ENCODE results near the gene LMNTD1. TPM values are rescaled to one million over a fixed set of nuclear protein-coding genes. Genes with fewer than 3 reads are reported as not detected.
"Not testable (repeated sequence)": the region's sequence is repeated elsewhere in the genome, so short reads cannot be mapped to it uniquely, and the experiment has no call there.

LMNTD1 gene, protein sequence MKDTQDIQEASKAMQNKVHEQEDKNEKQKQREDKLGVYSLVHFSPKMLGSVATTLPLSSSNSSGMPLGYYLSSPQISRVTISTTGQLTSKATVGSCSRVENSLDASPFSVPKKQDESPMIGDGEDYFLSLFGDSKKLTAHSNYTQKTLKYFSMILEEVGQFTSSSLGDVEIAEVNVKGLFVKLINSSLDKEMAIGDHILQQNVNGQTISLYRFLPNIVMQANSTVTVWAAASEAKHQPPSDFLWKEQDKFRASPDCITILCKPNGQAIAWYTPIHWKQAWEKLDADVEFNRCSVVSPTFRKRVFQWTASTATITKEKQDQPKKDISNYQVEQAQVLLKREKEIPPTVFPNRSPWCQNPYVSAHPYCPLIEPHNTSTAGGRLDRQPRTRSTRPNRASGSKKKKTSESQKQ
- total RNA-seq (2014; rRNA removed), result not detected in 2 replicates
- not detected for polyA plus RNA-seq (2012)

DNA sequence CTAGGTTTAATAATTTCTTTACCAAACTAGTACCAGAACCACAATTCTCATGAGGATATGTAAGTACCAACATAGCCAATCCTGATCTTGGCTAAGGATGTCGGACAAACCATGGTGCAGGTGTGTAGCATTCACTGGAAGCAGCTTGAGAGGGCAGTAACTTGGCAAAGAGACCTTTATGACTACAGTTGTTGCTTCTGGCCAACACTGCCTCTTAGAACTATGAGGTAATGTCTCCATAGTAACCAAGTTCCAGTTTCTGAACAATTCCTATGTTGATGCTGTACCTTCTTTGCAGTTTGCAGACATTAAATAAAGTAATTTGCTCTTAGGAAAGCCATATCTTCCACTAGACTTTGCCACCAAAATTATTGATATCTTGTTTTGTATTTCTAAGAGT lies at the start of gene LMNTD1:
Gene LMNTD1, minus strand, starts transcription at position 186 of the 400 bp plus-strand sequence. CDS start 324 bp downstream, outside the sequence.
- peak; percentile 7 for DNase-seq (ENCODE audit: low read depth)

DNA sequence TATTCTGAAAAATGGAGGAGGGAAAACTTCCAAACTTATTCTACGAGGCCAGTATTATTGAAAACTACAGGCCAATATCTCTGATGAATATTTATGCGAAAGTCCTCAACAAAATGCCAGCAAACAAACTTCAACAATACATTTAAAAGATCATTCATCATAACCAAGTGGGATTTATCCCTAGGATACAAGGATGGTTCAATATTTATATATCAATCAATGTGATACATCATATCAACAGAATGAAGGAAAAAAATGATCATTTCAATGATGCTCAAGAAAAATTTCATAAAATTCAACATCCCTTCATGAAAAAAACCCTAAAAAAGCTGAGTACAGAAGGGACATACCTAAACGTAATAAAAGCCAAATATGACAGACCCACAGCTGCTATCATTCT lies 45.9 kb upstream of the LMNTD1 start:
- no peak for DNase-seq (ENCODE audit: low read depth)

DNA sequence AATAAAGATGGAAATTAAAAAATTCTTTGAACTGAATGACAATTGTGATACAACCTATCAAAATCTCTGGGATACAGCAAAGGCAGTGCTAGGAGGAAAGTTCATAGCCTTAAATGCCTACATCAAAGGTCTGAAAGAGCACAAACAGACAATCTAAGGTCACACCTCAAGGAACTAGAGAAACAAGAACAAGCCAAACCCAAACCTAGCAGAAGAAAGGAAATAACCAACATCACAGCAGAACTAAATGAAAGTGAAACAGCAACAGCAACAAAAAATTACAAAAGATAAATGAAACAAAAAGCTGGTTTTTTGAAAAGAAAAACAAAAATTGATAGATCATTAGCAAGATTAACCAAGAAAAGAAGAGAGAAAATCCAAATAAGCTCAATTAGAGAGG lies 42.4 kb upstream of the LMNTD1 start:
- not testable (repeated sequence) for DNase-seq (ENCODE audit: low read depth)

DNA sequence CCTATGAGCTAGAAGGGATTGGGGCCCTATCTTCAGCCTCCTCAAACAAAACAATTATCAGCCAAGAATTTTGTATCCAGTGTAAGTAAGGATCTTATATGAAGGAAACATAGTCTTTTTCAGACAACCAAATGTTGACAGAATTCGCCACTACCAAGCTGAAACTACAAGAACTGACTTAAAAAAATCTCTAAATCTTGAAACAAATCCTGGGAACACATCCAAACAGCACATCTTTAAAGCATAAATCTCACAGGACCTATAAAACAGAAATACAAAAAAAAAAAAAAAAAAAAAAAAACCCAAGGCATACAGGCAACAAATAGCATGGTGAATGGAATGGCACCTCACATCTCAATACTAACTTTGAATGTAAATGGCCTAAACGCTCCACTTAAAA lies 41.3 kb upstream of the LMNTD1 start:
- no peak for DNase-seq (ENCODE audit: low read depth)

DNA sequence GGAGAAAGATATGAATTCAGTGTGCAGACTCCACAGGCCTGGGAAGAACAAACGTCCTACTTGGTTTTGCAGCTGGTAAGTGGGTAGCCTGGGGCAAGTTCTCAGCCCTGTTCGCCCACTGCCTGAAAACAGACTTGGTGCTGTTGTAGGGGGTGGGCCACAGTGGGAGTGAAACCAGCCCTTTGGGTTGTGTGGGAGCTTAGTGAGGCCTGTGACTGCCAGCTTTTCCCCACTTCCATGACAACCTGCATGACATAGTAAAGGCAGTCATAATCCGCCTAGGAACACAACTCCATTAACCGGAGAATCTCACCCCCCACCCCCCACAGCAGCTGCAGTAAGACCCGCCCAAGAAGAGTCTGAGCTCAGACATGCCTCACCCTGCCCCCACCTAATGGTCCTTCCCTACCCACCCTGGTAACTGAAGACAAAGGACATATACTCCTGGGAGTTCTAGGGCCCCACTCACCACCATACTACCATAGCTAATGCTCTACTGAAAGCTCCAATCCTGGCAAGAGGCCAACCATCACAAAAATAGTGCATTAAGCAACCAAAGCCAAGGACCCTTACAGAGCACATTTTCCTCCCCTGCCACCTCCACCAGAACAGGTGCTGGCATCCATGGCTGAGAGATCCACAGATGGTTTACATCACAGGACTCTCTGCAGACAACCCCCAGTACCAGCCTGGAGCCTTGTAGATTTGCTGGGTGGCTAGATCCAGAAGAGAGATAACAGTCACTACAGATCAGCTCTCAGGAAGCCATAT lies 39.8 kb upstream of the LMNTD1 start:
- DNase-seq (ENCODE audit: low read depth), result no peak

DNA sequence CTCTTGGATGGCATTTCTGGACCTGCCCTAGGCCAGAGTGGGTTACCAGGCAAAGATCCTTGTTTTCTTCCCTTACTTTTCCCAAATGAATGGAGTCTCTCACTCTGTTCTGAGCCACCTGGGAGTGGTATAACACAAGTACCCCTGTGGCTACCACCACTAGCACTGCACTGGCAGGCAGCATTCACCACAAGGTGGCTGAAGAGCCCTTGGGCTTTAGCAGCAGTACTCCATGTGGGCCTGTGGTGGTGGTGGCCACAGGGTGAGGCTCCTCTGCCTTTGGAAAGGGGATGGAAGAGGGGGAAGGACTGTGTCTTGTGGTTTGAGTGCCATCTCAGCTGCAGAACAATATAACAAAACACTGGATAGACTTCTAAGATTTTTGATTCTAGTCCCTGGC lies 38.1 kb upstream of the LMNTD1 start:
- no peak for DNase-seq (ENCODE audit: low read depth)

DNA sequence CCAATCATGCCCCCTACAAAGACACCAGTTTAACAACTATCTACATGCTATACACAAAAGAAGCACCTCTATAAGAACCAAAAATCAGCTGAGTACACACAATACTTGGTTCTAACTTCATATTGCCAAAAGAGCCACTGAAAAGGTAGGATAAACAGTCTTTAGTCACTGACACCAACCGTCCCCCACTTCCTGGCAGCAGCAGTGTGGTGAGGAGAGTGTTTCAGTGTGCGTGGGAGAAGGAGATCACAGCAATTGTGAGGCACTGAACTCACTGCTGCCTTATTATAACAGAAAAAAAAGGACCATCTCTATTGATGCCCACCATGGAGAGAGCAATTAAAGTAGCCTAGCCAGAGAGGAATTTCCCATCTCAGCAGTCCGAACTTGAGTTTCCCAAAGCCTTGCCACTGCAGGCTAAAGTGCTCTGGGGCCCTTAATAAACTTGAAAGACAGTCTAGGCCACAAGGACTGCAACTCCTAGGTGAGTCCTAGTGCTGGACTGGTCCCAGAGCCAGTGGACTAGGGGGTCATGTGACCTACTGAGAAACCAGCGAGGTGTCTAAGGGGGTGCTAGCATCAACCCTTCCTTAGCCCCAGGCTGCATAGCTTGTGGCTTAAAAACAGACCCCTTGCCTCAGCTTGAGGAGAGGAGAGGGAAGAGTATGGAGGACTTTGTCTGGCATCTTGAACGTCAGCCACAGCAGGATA lies 37.1 kb upstream of the LMNTD1 start:
- no peak for DNase-seq (ENCODE audit: low read depth)

DNA sequence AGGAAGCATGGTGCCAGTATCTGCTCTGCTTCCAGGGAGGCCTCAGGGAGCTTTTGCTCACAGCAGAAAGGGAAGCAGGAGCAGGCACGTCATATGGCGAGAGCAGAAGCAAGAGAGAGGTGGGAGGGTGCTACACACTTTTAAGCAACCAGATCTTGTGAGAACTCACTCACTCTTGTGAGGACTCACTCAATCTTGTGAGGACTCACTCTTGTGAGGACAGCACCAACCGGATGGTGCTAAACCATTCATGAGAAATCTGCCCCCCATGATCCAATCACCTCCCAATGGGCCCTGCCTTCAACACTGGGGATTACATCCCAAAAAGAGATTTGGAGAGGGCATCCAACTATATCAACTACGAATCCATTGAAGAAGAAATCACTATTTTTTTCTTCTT lies 34.3 kb upstream of the LMNTD1 start:
- DNase-seq (ENCODE audit: low read depth), result no peak

DNA sequence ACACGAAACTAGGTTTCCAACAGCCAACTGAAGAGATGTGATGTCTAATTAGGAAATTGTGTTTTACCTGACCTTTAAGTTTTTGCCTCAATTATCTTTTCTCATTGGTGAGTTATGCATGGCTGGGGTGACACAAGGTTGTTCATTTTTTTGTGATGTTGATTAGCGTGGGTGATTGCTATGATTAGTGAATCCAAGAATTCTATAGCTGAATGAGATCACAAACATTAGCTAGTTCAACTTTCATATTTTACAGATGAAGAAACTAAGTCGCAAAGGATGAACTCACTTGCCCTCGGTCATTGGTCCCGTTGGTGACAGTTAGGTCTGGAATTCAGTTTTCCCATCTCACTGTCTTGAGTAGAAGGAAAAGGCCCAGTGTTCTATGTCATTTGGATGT lies 32.6 kb upstream of the LMNTD1 start:
- DNase-seq (ENCODE audit: low read depth), result no peak

DNA sequence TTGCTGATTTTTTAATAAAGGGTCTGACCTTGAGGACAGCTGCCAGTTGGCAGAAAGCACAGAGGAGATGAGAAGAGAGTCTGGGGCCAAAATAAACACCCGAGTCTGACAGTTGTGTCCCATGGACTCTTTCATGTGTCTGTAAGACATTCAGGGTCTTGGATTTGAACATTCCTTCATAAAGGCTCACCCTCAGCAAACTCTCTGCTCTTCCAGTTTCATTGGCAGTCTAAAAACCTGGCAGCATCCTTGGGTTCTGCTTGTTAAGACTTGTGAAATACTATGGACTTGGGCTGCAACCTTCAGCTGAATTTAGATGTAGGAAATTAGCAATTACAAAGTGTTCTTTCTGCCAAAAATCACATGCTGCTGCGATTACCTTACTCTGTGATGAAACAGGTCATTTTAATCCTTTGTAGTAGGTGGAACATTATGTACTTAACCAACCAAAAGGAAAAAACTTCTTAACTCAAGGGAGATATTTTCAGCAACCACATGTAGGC lies 32.0 kb upstream of the LMNTD1 start:
- peak; percentile 46 for DNase-seq (ENCODE audit: low read depth)

DNA sequence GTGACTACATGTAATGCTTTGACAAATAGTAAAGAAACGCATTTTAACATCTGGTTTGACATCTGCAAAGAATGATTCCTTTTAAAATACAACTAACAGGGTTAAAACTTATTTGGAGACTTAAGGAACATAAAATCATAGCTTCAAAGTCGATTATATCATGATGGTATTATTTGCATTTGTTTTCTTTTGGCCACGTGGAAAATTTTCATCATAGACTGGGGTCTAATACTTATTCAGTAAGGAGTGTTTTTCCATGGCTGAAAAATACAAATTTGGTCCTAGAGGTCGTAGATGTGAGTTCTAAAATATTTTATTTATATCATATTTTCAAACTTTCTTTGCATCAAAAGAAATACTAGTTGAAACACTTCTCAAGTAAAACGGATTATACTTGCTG lies 31.5 kb upstream of the LMNTD1 start:
- DNase-seq (ENCODE audit: low read depth), result no peak

DNA sequence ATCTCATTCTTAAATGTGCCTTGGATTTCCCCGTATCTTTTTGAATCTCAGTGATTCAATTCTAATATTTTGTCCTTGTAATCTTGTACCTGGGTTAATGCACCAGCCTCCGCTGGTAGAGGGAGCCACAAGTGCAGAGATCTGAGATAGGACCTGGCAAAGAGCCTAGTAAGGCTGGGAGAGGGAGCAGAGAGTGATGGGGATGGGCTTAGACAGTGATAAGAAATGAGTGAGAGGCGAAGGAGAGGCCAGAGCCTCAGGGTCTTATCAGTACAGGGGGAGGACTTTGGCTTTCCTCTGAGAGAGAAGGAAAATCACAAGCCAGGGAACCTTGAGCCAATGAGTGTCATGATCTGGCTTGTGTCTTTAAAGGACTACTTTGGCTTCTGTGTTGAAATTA lies 30.5 kb upstream of the LMNTD1 start:
- peak; percentile 12 for DNase-seq (ENCODE audit: low read depth)

DNA sequence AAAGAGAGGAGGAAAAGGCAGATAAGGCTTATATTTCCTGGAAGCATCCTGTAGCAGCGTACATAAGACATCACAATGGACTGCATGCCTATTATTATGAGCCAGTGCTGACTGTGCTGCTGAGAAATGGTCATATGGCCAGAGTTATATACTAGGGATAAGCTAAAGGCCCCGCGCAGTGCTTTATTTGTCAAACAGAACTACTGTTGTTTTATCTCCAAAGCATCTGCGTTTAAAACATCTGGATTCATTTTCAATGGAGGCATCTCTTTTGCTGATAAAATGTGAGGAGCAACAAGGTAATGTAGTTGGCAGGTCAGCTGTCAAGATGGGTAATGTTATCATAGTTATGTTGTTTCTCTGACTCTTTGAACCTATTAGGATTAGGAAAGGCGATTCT lies 28.0 kb upstream of the LMNTD1 start:
- DNase-seq (ENCODE audit: low read depth), result no peak

DNA sequence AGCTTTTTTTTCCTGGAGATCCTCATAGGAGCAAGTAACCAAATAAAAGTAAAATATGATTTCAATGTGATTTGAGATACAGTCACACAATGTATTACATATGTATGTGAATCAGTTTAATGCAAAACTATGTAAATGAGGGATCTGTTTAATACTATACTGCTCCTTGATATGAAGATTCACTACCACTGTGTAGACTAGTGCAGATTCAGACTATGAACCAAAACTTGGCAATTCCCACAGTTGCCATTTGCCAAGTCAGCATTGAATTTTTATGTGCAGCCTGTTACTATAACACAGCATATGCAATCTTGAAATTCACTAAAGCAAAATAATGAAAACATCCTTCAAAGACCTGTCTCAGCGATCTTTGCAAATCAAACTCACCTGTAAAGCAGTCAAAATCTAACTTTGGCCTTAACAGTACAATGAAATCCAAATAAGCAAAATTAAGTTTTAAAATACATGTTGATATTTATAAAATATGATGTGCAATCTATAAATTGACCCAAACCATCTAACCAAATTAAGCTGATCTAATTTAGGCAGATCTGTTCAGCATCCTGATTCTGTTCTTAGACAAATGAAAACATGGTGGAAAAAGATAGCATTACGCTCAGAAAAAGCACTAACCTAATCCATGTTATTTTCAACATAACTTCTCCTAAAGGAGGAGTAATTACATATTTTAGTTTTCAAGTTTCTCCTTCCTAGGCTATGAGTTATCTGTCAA lies 25.5 kb upstream of the LMNTD1 start:
- no peak for DNase-seq (ENCODE audit: low read depth)

DNA sequence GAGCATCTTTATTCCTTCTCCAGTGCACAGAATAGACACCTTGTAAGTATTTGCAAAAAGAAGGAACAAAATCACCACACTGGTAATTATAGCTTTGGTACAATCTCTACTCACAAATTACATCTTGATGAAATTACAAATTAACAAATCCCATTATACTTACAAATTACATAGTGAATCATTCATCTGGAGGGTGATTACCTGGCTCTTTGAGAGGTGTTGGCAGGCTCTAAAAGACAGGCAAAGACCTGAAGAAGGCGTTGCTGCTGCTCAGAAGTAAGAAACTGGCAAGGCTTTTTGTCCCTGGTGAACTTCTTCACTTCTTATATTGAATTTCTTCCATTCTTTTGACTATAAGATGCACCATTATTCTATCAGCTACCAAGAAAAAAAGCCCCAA lies 21.7 kb upstream of the LMNTD1 start:
- DNase-seq (ENCODE audit: low read depth), result no peak

DNA sequence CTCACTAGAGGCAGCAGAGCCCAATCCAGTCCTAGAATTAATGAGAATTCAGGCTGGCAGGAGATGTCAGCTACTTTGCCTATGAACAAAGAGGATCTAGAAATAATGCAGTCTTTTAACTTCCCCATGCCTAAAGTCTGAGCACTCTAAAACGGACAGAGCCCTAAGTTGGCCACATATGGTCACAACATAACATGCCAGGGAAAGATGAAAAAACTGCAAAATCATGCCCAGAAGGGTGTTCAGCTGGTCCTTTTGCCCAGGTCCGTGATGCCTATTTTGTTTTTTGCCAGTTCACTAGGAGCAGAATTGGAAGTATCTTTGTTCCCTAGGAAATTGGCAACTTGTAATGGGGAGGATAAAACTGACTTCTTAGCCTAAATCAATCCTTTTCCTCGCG lies 20.3 kb upstream of the LMNTD1 start:
- no peak for DNase-seq (ENCODE audit: low read depth)

DNA sequence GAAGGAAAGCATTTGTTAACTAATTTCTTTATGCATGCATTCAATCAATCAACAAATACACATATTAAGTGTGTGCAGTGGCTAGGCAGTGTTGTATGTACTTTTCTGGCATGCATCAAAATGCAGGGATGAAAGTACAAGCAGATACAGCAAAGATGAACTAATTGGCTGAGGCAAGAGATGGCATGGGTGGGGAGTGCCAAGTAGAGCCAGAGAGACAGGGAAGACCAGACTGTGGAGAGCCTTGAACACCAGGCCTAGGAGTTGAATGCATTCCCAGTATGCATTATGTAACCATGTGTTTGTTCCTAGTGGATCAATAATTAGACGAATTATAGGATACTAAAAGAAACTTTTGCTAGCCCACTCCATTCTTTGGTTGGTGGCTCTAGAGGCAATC lies 17.3 kb upstream of the LMNTD1 start:
- DNase-seq (ENCODE audit: low read depth), result no peak

DNA sequence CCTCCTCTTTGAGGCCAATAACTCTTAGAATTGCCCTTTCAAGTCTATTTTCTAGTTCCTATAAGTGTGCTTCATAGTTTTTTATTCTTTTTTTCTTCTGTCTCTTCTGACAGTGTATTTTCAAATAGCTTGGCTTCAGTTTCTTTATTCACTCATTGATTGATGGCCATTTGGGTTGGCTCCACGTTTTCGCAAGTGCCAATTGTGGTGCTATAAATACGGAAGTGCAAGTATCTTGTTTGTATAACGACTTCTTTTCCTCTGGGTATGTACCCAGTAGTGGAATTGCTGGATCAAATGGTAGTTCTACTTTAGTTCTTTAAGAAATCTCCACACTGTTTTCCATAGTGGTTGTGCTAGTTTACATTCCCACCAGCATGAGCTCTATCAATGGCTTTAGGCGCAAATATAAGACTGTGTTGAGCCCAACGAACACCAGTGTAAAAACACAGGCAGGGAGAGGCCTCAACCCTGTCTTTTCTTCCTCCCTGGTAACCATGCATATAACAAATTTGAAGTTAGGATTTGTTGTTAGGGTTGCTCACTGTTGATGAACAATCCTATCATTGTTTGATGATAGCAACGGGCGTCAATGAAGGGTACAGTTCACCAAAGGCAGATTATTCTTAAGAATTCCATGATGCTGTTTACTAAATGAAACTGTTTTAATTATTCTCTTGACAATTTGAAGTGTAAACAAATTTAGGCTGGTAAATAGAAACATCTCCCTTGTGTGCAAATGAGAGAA lies 13.3 kb upstream of the LMNTD1 start:
- DNase-seq (ENCODE audit: low read depth), result no peak

DNA sequence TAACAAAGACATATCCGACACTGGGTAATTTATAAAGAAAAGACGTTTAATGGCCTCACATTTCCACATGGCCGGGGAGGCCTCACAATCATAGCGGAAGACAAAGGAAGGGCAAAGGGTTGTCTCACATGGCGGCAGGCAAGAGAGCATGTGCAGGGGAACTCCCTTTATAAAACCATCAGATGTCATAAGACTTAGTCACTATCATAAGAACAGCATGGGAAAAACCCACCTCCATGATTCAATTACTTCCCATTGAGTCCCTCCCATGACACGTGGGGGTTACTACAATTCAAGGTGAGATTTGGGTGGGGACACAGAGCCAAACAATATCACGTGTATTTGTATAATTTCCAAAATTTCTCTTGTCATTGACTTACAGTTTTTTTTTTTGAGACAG lies 5.5 kb upstream of the LMNTD1 start:
- no peak for DNase-seq (ENCODE audit: low read depth)

DNA sequence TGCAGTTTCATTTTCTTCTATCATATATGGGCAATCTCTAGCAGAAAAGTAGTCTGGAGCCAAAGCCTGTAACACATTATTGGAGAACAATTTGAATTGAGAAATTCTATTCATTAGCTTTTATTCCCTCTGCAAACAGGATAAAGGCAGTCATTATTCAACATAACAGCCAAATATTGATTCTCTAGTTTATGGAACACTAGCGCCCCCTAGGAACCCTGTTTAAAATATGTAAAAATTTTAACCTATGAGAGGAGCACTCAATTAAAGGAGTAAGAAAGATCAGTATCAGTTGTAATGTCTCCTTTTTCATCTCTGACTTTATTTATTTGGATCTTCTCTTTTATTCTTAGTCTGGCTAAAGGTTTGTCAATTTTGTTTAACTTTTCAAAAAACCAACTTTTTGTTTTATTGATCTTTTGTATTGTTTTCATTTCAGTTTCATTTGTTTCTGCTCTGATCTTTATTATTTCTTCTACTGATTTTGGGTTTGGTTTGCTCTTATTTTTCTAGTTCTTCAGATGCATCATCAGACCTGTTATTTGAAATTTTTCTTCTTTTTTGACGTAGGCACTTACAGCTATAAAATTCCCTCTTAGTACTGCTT lies 4.8 kb upstream of the LMNTD1 start:
- DNase-seq (ENCODE audit: low read depth), result peak; percentile 54

Data from LHCN-M2 (cell line).